ENCODE data around the gene NCBP2L.

Gene NCBP2L

DNA sequence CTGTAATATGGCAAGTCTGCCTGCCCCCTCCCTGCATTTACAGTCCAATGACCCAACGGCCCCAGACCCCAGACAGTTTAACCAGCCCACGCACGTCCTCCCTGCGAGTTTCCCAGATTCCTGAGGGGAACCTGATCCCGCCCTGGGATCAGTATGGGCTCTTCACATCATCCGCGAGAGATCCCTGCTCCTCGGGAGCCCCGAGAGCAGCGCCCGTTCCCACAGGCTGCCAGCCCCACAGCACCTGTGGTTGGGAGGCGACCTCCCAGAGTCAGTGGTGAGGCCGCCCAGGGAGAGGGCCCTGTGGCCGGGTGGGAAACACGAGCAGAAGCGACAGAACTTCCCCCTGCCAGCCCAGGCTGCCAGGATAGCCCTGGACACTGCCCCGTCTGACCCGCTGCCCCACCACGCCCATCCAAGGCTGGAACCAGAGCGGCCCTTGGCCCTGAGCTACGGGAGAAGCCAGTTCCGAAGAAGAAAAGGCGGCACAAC, 34.8 kb upstream of the NCBP2L start:
- intact Hi-C loops (cut with micrococcal nuclease): no loop called here
- H3K4me3 Mint-ChIP-seq: no peak overlapping the region
- no peaks in the 10 kb centered on the region for H3K36me3 Mint-ChIP-seq (ENCODE audit: low read depth)
- H3K27ac Mint-ChIP-seq: peak overlapping the region; percentile 70
- H3K4me1 Mint-ChIP-seq (ENCODE audit: low read depth): peaks cover 18% of the 10 kb centered on the region
- no peaks in the 10 kb centered on the region for H3K9me3 Mint-ChIP-seq
- peaks cover 27% of the 10 kb centered on the region for H3K27me3 Mint-ChIP-seq

DNA sequence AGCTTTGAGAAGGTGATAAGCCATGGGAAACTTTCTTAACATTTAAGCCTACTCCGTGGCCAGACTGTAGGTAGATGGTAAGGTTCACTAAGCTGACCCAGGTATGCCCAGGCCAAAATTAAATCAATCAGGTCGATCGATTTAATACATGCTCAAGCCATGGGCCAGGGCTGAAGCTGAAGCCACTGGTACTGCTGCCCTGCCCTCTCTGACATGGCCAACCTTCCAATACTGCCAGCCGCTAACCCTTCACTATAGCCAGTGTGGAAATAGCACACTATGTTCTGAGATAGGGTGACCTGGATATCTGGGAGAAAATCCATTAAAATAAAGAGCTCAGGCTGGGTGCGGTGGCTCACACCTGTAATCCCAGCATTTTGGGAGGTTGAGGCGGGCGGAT, 33.5 kb upstream of the NCBP2L start:
- H3K9me3 Mint-ChIP-seq: no peaks in the 10 kb centered on the region
- peaks cover 18% of the 10 kb centered on the region for H3K4me1 Mint-ChIP-seq (ENCODE audit: low read depth)
- no peak overlapping the region for H3K4me3 Mint-ChIP-seq
- no peaks in the 10 kb centered on the region for H3K36me3 Mint-ChIP-seq (ENCODE audit: low read depth)
- peaks cover 27% of the 10 kb centered on the region for H3K27me3 Mint-ChIP-seq
- H3K27ac Mint-ChIP-seq: no peak overlapping the region
- intact Hi-C loops (cut with micrococcal nuclease): no loop called here

DNA sequence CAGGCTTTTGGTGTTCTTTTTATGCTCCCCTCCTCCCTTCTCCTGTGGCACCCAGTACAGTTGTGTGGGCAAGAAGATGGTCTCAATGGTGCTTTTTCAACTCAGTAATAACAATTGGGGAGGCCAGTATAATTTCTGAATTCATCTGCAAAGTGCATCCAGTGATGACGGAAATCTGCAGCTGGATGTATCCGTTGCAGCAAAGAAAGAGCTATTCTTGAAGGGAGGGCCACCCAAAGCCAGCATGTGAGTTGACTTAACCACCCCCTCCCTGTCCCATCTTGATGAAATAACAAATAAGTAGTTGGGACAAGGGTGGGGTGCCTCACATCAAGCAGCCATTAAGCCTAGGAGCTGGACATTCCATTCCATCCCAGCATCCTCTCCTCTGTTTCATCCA, 32.7 kb upstream of the NCBP2L start:
- H3K36me3 Mint-ChIP-seq (ENCODE audit: low read depth): no peaks in the 10 kb centered on the region
- intact Hi-C loops (cut with micrococcal nuclease): no loop called here
- H3K4me1 Mint-ChIP-seq (ENCODE audit: low read depth): peaks cover 18% of the 10 kb centered on the region
- H3K27me3 Mint-ChIP-seq: peaks cover 24% of the 10 kb centered on the region
- H3K4me3 Mint-ChIP-seq: no peak overlapping the region
- no peak overlapping the region for H3K27ac Mint-ChIP-seq
- no peaks in the 10 kb centered on the region for H3K9me3 Mint-ChIP-seq

DNA sequence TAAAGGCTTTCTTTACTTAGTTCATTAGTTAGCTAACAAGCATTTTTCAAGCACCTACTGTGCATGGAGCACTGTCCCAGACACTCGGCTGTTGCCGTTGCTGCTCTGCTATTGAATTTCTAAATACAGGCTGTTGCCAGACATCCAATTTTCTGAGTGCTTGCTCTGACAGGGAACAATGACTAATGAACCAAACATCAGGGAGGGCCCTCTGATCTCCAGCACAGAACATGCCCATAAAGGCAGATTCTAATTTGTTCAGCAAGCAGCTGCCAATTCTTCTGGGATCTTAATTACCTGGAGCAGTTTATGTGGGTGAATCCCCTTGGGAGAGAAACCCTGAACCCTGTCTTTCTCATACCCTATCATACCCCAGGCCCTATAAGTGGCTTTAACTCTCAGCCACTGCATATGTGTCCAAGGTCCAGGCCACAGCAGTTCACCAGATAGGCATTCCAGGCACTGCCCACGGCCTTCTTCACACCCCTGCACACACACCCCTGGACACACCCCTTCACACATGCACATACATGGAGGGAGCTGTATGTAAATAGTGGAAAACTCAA, 29.9 kb upstream of the NCBP2L start:
- intact Hi-C loops (cut with micrococcal nuclease): no loop called here
- H3K9me3 Mint-ChIP-seq: no peaks in the 10 kb centered on the region
- H3K4me3 Mint-ChIP-seq: no peak overlapping the region
- H3K27me3 Mint-ChIP-seq: peaks cover 5% of the 10 kb centered on the region
- peaks cover 4% of the 10 kb centered on the region for H3K4me1 Mint-ChIP-seq (ENCODE audit: low read depth)
- H3K27ac Mint-ChIP-seq: no peak overlapping the region
- no peaks in the 10 kb centered on the region for H3K36me3 Mint-ChIP-seq (ENCODE audit: low read depth)

DNA sequence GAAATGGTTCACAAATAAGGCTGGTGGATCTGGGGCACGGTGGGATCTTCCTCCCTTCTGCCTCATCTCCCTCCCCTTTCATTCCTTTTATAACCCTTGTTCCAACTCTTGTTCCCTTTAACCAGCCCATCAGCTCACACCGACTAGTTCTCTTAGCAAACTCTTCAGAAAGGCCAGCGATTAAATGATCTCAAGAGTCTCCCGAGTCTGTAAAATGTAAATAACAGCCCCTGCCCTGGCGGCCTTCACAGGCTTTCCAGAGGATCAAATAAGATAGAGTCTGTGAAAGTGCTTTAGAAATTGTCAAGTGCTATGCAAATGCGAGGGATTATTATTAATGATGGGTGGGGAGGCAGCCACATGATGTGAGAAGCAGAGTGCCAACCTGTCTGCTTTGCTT, 29.0 kb upstream of the NCBP2L start:
- intact Hi-C loops (cut with micrococcal nuclease): no loop called here
- H3K9me3 Mint-ChIP-seq: no peaks in the 10 kb centered on the region
- no peaks in the 10 kb centered on the region for H3K36me3 Mint-ChIP-seq (ENCODE audit: low read depth)
- no peak overlapping the region for H3K27ac Mint-ChIP-seq
- peaks cover 7% of the 10 kb centered on the region for H3K4me1 Mint-ChIP-seq (ENCODE audit: low read depth)
- no peaks in the 10 kb centered on the region for H3K27me3 Mint-ChIP-seq
- H3K4me3 Mint-ChIP-seq: no peak overlapping the region

DNA sequence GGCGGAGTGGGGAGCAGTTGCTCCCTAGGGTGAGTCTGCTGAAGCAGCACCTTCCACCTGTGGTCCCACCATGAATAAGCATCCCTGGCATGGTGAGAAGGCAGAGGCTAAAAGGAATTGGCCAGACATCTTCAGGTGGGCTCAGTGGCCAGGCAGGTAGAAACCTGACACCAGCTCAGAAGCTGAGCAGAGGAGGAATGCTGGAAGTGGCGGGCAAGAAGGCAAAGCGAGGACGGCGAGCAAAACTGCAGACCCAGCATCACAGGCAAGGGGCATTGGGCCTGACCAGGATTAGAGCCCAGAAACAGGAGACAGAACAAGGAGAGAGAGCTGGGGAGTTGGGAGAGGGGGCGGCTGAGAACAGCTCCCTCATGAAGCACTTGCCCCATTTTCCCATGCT, 27.3 kb upstream of the NCBP2L start:
- Mint-ChIP-seq H3K27me3 (no peaks in the 10 kb centered on the region), H3K4me3 (no peak overlapping the region), H3K4me1 (ENCODE audit: low read depth) (peaks cover 7% of the 10 kb centered on the region), H3K36me3 (ENCODE audit: low read depth) (no peaks in the 10 kb centered on the region), H3K27ac (no peak overlapping the region), H3K9me3 (no peaks in the 10 kb centered on the region)
- intact Hi-C loops (cut with micrococcal nuclease): no loop called here

DNA sequence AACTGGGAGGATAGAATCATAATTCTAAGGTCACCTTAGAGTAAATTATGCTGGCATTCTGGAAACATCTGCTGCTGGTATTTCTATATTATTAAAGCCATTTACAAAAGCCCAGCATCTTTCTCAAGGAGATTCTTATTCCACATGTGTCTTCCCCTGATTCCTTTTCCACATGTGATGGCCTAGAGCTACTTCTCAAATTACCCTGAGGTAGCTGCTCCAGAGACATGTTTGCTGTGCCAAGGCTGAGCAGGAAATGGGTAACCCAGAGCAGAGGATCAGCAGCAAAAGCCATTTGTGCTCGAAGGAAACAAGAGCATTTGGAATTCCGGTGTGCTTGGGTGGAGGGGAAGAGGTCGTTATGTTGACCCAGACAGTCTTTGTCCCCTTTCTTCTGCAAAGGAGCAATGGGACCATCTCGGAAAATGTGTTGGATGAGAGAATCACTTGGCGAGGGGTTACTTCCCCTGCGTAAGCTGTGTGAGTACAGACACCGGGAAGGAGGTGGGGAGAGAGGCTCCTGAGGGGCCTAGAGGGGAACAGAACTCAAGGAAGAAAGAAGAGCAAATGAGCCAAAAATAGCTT, 26.6 kb upstream of the NCBP2L start:
- Mint-ChIP-seq H3K27ac (no peak overlapping the region), H3K36me3 (ENCODE audit: low read depth) (no peaks in the 10 kb centered on the region), H3K4me1 (ENCODE audit: low read depth) (peaks cover 7% of the 10 kb centered on the region), H3K27me3 (no peaks in the 10 kb centered on the region), H3K4me3 (no peak overlapping the region), H3K9me3 (no peaks in the 10 kb centered on the region)
- intact Hi-C loops (cut with micrococcal nuclease): no loop called here

DNA sequence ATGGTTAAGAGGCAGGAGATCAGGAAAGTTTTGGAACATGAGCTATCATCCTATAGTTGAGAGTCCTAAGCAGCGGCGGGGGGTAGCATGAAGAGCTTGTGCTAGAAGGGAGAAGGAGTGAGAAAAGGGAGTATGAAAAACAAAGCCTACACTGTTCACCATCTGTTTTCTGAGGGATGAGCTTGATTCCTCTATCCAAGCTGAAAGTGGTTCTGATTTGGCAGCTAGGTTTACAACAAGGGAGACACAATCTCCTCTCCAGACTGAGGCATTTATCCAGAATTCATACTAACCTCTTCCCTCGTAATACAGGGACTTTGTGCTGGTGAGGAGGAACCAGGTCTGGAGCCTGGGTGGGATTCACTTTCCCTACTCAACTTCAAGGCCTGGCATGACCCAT, 25.5 kb upstream of the NCBP2L start:
- Mint-ChIP-seq H3K4me1 (ENCODE audit: low read depth) (peaks cover 7% of the 10 kb centered on the region), H3K36me3 (ENCODE audit: low read depth) (no peaks in the 10 kb centered on the region), H3K27me3 (peaks cover 3% of the 10 kb centered on the region), H3K27ac (no peak overlapping the region), H3K9me3 (no peaks in the 10 kb centered on the region), H3K4me3 (no peak overlapping the region)
- intact Hi-C loops (cut with micrococcal nuclease): no loop called here

DNA sequence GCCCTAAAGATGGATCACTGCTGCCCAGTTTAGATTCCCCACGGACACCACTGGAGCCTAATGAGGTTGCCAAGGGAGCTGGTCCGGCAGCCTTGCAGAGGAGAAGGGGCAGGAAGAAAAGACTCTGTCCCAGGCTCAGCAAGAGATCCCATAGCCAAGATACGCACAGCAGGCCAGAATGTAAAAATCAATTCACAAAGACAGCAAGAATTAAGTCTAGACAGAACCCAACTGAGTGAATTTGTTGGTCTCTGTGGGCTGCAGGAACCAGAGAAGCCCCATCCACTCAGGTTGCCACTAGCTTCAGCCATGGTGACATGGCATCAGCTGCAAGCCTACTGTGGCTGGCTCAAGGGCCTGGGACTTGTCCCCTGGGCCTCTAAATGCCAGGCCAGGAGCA, 24.8 kb upstream of the NCBP2L start:
- Mint-ChIP-seq H3K9me3 (no peaks in the 10 kb centered on the region), H3K36me3 (ENCODE audit: low read depth) (no peaks in the 10 kb centered on the region), H3K4me1 (ENCODE audit: low read depth) (peaks cover 7% of the 10 kb centered on the region), H3K27me3 (peaks cover 6% of the 10 kb centered on the region), H3K4me3 (no peak overlapping the region), H3K27ac (no peak overlapping the region)
- intact Hi-C loops (cut with micrococcal nuclease): no loop called here

DNA sequence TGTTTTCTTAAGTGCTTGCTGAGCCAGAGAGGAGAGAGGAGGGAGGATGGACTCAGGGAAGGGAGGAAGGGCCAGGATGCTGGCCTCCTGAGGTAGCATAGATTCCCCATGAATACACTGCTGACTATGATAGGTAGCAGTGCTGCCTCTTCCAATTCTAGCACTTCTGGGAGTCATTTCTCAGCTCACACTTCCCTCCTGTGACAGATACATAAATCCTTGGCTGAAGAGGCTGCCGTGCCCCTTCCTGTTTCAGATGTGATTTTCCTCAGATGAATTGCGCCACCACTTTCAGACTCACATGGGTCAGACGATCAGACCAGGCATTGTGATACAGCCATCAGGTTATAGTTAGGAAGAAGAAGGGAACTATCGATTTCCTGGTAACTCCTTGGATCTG, 24.3 kb upstream of the NCBP2L start:
- Mint-ChIP-seq H3K27me3 (peaks cover 8% of the 10 kb centered on the region), H3K4me1 (ENCODE audit: low read depth) (peaks cover 7% of the 10 kb centered on the region), H3K4me3 (no peak overlapping the region), H3K9me3 (no peaks in the 10 kb centered on the region), H3K27ac (no peak overlapping the region), H3K36me3 (ENCODE audit: low read depth) (no peaks in the 10 kb centered on the region)
- intact Hi-C loops (cut with micrococcal nuclease): no loop called here

DNA sequence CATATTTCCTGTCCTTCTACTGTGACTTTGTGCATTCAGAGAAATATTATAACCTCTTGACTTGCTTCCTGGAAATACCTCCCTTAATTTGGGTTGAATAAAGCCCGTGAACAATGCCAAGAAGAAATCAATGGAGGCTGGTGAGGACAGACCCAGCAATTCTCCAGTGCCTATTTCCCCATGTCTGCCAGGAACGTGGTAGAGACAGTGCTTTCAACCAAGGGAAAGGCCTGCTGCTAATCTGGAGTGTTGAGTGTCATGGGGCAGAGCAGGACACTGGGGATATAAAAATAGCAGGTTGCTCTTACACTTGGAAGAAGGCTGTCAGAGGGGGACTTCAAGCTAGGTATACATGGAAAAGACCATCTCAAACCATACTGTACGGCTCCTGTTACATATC, 21.8 kb upstream of the NCBP2L start:
- Mint-ChIP-seq H3K9me3 (no peaks in the 10 kb centered on the region), H3K27me3 (peaks cover 11% of the 10 kb centered on the region), H3K27ac (no peak overlapping the region), H3K36me3 (ENCODE audit: low read depth) (no peaks in the 10 kb centered on the region), H3K4me3 (no peak overlapping the region), H3K4me1 (ENCODE audit: low read depth) (peaks cover 7% of the 10 kb centered on the region)
- intact Hi-C loops (cut with micrococcal nuclease): no loop called here

DNA sequence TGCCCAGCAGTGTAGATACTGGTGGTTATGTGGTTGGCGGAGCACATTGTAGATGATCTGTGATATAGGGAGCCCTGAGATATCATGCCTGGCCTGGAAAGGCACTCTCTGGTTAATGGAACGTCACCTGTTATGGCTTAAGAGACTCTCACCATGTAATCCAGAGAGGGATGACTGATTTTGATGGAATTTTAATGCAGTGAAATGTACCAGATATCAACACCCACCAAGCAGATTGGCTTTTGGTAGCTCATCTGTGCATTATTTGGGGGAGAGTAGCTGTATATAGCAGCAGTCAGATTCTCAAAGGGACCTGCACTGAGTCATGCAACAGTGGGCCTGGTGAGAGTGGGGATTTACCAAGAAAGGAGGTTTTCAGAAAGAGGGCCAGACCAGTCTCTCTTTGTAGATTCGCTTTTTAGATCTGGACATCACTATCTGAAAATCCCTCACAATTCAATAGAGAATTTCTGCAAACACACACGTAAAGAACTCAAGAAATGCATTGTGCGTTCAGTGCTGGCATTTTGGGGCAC, 19.2 kb upstream of the NCBP2L start:
- no peaks in the 10 kb centered on the region for H3K9me3 Mint-ChIP-seq
- intact Hi-C loops (cut with micrococcal nuclease): no loop called here
- H3K27me3 Mint-ChIP-seq: peaks cover 12% of the 10 kb centered on the region
- H3K4me3 Mint-ChIP-seq: no peak overlapping the region
- H3K4me1 Mint-ChIP-seq (ENCODE audit: low read depth): peaks cover 2% of the 10 kb centered on the region
- no peaks in the 10 kb centered on the region for H3K36me3 Mint-ChIP-seq (ENCODE audit: low read depth)
- H3K27ac Mint-ChIP-seq: no peak overlapping the region

DNA sequence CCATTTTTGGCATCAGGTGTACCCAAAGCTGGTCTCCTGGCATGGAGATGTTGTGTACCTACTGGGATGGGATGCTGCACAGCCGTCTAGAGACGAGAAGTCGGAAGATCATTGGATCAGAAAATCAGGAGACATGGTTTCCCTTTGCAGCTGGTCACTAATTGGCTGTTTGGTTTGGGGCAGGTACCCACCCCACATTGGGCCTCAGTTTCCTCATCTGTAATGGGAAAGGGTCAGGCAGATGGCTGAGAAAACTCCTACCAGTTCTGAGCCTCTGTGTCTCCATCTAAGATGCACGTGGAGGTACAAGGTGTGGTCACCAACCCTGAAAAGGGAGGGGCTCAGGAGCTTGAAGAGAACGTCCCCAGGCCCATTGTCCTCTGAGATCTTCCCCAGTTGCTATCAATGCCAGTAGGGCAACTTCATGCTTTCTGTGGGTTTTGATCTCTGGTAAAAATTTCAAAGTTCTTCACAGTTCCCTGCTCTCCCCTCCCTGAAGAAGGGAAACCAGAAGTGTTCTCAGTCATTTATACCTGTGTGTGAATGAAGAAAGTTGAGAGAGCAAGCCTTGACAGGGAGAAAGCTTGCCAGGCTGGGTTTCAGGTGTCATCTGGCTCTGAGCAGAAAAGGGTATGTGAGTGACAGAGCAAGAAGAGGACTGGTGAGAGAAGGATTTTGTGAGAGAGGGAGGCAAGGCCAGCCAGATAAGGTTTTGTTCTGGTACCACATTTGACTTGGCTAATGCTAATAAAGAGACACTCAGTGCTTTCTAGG, 17.0 kb upstream of the NCBP2L start:
- Mint-ChIP-seq H3K36me3 (ENCODE audit: low read depth) (no peaks in the 10 kb centered on the region), H3K4me1 (ENCODE audit: low read depth) (no peaks in the 10 kb centered on the region), H3K4me3 (no peak overlapping the region), H3K27me3 (peaks cover 12% of the 10 kb centered on the region), H3K9me3 (no peaks in the 10 kb centered on the region), H3K27ac (no peak overlapping the region)
- intact Hi-C loops (cut with micrococcal nuclease): no loop called here

DNA sequence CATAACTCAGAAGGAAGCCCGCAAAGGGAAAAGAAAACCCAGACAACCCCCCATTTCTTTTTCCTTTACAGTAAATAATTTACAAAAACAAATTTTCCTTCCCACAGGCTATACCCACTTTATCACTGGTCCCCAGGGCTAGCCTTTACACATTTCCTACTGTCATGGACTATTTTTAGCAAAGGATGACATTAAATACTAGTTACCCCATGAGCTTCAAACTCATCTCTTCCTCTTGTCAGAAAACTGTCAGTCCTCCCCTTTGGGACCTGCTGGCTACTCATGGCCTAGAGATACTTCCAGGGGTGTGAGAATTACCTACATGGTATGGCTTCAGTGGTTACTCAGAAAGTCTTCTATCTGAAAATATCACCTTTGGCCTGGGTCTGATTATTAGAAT, 13.9 kb upstream of the NCBP2L start:
- Mint-ChIP-seq H3K4me1 (ENCODE audit: low read depth) (no peaks in the 10 kb centered on the region), H3K36me3 (ENCODE audit: low read depth) (no peaks in the 10 kb centered on the region), H3K27ac (no peak overlapping the region), H3K9me3 (no peaks in the 10 kb centered on the region), H3K27me3 (peaks cover 4% of the 10 kb centered on the region), H3K4me3 (no peak overlapping the region)
- intact Hi-C loops (cut with micrococcal nuclease): no loop called here
